ENCODE results near the gene FALEC.

The FALEC gene

GRCh38 chr1:150512846-150513245 lies 2.7 kb upstream of the FALEC start:
- DNase-seq = no peak

GRCh38 chr1:150513351-150513791 lies 2.2 kb upstream of the FALEC start:
- DNase-seq = no peak

- DNase-seq = no peak
Measured at GRCh38 chr1:150514260-150514659, 1.3 kb upstream of the FALEC start.

GRCh38 chr1:150514913-150515327 lies 632 bp upstream of the FALEC start:
- peak; percentile 39 for DNase-seq

DNA sequence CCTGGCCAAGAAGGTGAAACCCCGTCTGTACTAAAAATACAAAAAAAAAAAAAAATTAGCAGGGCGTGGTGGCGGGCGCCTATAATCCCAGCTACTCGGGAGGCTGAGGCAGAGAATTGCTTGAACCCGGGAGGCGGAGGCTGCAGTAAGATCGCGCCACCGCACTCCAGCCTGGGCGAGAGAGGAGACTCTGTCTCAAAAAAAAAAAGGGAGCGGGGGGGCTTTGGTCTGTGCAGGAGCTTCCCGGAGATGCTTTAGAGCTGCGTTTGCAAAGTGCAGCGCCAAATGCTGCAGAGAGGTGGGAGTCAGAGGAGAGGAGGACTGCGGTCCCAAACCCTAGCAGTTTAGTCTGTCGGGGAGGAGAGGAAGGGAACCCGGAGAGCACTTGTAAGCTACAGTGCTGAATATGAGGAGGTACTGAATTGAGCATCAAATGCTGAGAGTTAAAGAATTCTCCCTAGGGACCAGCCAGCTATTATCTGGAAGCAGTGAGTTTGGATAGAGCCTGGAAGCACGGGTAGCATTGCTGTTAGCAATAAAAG lies 569 bp downstream of the FALEC start:
- no peak for DNase-seq

GRCh38 chr1:150516616-150517015 lies 1.1 kb downstream of the FALEC start:
- no peak for DNase-seq

GRCh38 chr1:150521196-150521968 lies 5.8 kb downstream of the FALEC start:
- no peak for DNase-seq

- DNase-seq = no peak
Measured at GRCh38 chr1:150525348-150525747, 9.8 kb downstream of the FALEC start.

GRCh38 chr1:150528196-150528595 lies 12.6 kb downstream of the FALEC start:
- no peak for DNase-seq

GRCh38 chr1:150529017-150529416 lies 13.5 kb downstream of the FALEC start:
- DNase-seq = no peak

DNA sequence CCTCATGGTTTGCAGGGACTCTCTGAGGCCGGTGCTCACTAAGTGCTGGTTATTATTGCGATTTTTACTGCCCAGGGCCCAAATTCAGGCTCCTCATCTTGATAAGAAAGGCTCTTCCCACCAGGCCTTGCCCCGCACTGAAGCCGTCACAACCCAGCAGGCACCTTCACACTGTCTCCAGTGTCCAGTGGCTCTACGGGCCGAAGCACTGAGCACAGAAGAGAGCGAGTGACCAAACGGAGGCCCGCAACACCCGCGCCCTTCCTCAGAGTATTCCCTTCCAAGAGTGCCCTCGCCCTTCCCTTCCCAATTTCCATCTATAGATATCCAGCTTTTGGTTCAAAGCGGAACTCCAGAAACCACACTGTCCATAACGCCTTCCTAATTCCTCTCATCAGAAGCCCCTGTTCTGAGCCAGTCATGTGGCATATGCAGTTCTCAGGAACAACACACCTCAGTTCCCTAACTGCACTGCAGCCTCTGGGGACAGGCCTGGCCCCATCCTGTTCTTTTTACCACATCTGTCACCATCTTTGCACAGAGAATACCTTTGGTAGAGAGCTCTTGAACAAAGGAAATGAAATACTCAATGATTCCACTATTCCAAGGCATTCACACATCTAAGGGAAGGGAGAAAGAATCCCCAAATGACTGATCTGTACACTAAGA lies 15.1 kb downstream of the FALEC start:
- DNase-seq = no peak

- DNase-seq = no peak
Measured at GRCh38 chr1:150532860-150533259, 17.3 kb downstream of the FALEC start.

DNA sequence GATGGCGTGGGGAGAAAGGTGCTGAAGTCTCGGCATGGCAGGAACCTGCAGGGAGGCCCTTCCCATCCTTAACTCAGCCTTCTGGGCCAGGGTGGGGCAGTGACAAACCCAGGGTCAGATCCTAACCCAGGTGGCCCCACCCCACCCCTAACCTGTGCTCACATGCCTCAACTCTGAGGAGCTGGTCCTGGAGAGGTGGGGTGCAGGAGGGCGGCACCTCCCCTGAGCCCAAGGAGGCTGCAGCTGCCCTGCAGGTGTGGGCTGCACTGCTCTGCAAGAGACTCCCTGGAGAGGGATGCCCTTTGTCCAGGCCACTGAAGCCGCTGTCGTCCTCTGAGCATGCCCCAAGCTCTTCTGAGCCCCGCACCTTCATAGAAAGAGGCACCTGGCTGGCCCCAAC lies 18.4 kb downstream of the FALEC start:
- no peak for DNase-seq

- no peak for DNase-seq
Measured at GRCh38 chr1:150535511-150536287, 20.1 kb downstream of the FALEC start.

- DNase-seq = no peak
Measured at GRCh38 chr1:150536836-150537731, 21.5 kb downstream of the FALEC start.

DNA sequence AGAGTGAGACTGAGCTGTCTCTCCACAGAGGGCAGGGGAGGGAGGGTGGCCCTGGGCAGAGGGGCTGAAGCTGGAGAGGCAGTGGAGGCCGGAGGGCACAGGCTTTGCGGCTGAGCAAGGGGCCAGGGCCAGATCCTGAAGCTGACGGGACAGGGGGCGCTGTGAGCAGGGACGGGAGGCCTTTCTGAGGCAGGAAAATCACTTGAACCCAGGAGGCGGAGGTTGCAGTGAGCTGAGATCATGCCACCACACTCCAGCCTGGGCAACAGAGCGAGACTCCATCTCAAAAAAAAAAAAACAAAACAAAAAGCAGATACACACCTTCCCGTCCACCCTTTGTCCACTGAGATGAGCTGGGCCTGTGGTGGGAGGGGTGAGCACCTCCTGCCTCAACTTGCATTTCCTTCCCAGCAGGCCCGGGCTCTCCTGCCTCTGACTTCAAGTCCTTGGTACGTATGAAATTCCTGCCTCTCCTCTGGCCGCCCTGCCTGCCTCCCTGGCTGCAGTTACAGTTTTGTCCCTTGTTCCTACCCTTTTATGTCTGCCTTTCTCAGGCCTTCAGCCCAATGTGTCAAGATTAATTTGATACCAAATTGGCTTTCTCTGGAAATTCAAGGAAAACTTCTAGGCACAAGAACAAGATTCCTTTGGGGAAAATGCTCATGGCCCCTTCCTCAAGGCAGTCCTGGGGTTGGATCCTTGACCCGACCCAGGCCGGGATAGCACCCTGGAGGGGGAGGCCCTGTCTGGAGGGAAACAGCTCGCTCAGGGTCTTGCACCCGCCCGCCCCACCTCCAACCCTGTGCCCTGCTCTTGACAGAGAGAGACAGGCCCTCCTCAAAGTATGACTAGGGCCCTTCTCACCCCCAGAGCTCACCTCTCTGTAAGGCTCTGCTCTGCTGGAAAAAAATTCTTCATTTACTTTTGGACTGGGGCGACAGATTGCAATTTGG lies 22.5 kb downstream of the FALEC start:
- no peak for DNase-seq

- no peak for DNase-seq
Measured at GRCh38 chr1:150543500-150544143, 28.1 kb downstream of the FALEC start.

- no peak for DNase-seq
Measured at GRCh38 chr1:150544204-150544603, 28.7 kb downstream of the FALEC start.

DNA sequence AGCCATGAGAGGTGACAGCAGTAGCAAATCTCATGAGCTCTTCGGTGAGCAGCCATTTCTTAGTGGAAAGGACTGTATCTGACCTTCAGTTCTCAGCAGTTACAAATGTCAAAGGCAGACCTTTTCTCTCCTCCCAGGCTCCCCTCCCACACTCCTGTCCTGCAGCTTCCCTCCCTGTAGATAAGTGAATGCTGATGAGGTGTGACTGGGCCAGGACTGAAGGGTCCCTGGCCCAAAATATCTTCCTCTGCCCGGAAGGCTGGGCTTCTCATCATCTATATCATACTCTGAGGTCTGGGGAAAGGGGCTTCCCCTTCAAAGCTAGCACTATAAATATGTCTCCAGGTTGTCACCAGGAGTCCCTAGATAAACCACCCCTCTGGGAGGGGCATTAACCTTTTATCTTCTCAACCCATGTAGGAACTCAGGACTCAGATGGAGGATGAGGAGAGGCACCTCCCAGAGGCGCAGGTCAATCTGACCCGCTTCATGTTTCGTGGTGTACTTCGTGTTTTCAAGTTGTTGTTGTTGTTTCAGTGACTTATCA lies 30.0 kb downstream of the FALEC start:
- no peak for DNase-seq

DNA sequence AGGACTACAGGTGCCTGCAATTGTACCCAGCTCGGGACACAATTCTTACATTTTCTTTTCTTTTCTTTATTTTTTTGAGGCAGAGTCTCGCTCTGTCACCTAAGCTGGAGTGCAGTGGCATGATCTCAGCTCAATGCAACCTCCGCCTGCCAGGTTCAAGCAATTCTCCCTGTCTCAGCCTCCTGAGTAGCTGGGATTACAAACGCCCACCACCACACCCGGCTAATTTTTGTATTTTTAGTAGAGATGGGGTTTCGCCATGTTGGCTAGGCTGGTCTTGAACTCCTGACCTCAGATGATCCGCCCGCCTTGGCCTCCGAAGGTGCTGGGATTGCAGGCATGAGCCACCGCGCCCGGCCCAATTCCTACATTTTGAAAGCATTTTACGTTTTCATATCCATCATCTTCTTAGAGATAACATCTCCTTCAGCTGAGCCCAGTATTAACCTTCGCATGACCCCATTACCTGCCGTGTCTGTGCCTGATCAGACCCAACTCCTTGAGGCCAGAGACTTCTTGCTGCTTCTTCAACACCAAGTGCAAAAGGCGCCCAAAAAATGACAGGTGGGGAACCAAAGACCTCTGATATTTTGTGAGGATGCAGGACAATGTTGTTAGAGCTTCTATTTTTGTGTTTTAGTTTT lies 30.9 kb downstream of the FALEC start:
- DNase-seq = no peak
